Adrenal gland (tissue), 12 donors: ENCODE data around the gene CCDC196. TPM values are rescaled to one million over a fixed set of nuclear protein-coding genes. Genes with fewer than 3 reads are reported as not detected.

Experiments
- DNase-seq, 7 donors: peaks; one replicate each; pipeline ENCODE4 v3.0.0-alpha.2; 2019 to 2020
- H3K27ac ChIP-seq, 5 donors: fragments of 200-600 bp; sonication (generic) in 4 of 5; 1 replicate in 3 of 5; 2 replicates in 2 of 5; pipeline versions ENCODE4 v1.5.1 to v1.8.0; 2016 to 2020; ENCODE audit warnings: mild to moderate bottlenecking in 1 of 5
- H3K27me3 ChIP-seq: fragments of 200-600 bp; 2 replicates; pipeline ENCODE4 v1.8.0; 2021
- H3K36me3 ChIP-seq, 2 donors: fragments of 200-600 bp; replicated peaks in 1 of 2; 1 replicate in 1 of 2; 2 replicates in 1 of 2; pipeline versions ENCODE4 v1.5.1 to v1.8.0; 2018 to 2022
- H3K4me1 ChIP-seq, 2 donors: fragments of 200-600 bp; replicated peaks in 1 of 2; 1 replicate in 1 of 2; 2 replicates in 1 of 2; pipeline versions ENCODE4 v1.5.1 to v1.8.0; 2018 to 2021
- H3K4me3 ChIP-seq, 4 donors: fragments of 200-600 bp; sonication (generic) in 3 of 4; one replicate each; pipeline ENCODE4 v1.5.1; 2016 to 2018
- H3K9me3 ChIP-seq, 3 donors: fragments of 200-600 bp; sonication (generic) in 1 of 3; replicated peaks in 1 of 3; 1 replicate in 2 of 3; 2 replicates in 1 of 3; pipeline versions ENCODE4 v1.5.1 to v1.8.0; 2016 to 2021
- CTCF ChIP-seq, 6 experiments: fragments of 450-650 bp in 4 of 6; fragments of 200-600 bp in 2 of 6; sonication (generic) in 1 of 6; IDR thresholded peaks; 1 replicate in 5 of 6; 2 replicates in 1 of 6; pipeline versions ENCODE4 v1.5.1 to v1.8.0; 2016 to 2021; ENCODE audit warnings: antibody characterized with exemption in 6 of 6, mild to moderate bottlenecking in 2 of 6, moderate library complexity in 1 of 6
- POLR2A ChIP-seq, 2 donors: fragments of 450-650 bp; IDR thresholded peaks; one replicate each; pipeline ENCODE4 v1.6.1; 2017; ENCODE audit warnings: antibody characterized with exemption in 2 of 2, mild to moderate bottlenecking in 2 of 2, moderate library complexity in 1 of 2
- WGBS, 4 donors: extraction: QIAGEN DNeasy Blood & Tissue Kit in 2 of 4; methylation state at CpG; one replicate each; pipeline versions ENCODE4 v1.1.5 to v1.1.7; 2013 to 2017; 5-methylcytosine and 5-hydroxymethylcytosine counted together
- intact Hi-C, 2 donors: fragments of 100-400 bp; cut with DNase I; formaldehyde crosslinking; loops; one replicate each; pipeline versions ENCODE4 v1.14.1 to v1.15.0; 2022 to 2023
- polyA plus RNA-seq, 3 donors: library from polyadenylated mRNA; stranded (reverse); fragments of 200-250 nt in 2 of 3; fragments of 350-450 nt in 1 of 3; fragmentation: Illumina TruSeq in 1 of 3; extraction: RNeasy Lipid Tissue Mini Kit (QIAGEN cat#74804) in 1 of 3; gene quantifications; one replicate each; pipeline ENCODE4 v1.2.3, GENCODE V29; 2013 to 2014
- total RNA-seq, 9 donors: library from RNA; depleted of rRNA in 4 of 9; stranded (reverse); fragments of >200 nt in 4 of 9; fragments of 120-200 nt in 1 of 9; fragmentation: NEBNext Ultra II Directional in 1 of 9; extraction: Animal tissue kit (Norgen Biotek cat#: 25700) in 1 of 9; gene quantifications; one replicate each; pipeline versions ENCODE4 v1.1.0 to v1.2.4, GENCODE V29; 2013 to 2023
- donor health status: healthy with polysubstance abuse.
- donor health status: Bipolar disorder and iron deficiency.
- donor health status: DM: yes; HTN: yes; CAD: no.
- donor health status: DM: no; HTN: no; CAD: no.
- donor health status: DM: no; HTN: no; CAD: no.
- donor health status: DM: yes; HTN: yes; CAD: no.

Gene CCDC196
- total and polyA plus RNA-seq, 12 donors = not detected

DNA sequence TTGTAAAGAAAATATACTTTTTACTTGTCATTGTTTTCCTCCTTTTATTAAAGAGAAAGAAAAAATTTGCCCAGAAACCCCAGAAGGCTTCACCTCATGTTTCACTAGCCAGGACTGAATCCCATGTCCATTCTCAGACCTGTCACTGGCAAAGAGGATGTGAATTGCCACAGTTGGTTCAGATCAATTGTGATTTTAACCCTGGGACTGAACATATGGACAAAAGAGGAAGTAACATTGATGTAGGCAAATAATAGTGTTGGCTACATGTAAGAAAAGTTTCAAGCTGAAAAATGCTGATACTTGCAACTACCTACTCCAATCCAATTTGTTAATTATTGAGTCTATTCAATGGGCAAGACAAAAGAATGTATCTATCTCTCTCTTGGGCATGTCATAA, 8.6 kb upstream of the CCDC196 start:
- Histone ChIP-seq H3K4me1 (peaks cover 0 to 2% of the 10 kb centered on the region in 2 donors), H3K27me3 (no peaks in the 10 kb centered on the region), H3K36me3 (no peaks in the 10 kb centered on the region), H3K4me3 (no peak overlapping the region), H3K9me3 (no peaks in the 10 kb centered on the region), H3K27ac (no peak overlapping the region)
- TF ChIP-seq POLR2A (IDR thresholded peaks at IDR 0.05) (no peak), CTCF (IDR thresholded peaks at IDR 0.05) (no peak)
- intact Hi-C loops = no loop called here
- no peak for DNase-seq

DNA sequence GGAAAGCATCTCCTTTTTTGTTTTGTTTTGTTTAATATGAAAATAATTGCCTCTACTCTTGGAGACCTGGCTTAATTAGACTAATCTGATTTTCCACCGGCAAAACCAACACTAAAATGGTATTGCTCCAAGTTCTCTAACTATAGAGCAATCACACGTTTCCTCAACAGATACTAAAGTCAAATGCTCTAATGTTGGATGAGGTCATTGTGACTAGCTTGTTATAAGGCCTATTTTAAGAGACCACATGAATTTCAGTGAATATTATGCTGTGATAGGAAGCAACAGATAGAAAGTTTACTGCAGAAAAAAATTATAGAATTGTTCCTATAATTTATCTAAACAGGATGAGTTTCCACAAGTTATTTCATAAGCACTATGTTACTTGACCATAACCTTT, 3.3 kb upstream of the CCDC196 start:
- H3K9me3 ChIP-seq = no peaks in the 10 kb centered on the region
- intact Hi-C loops = no loop called here
- H3K4me3 ChIP-seq = no peak overlapping the region
- WGBS, 4 donors = 69 to 80% (median 76%) methylated on average over 2 of the region's 2 CpGs
- TF ChIP-seq POLR2A (IDR thresholded peaks at IDR 0.05) = no peak
- TF ChIP-seq CTCF (IDR thresholded peaks at IDR 0.05) = no peak
- H3K27me3 ChIP-seq = no peaks in the 10 kb centered on the region
- DNase-seq = no peak
- H3K4me1 ChIP-seq = peaks cover 0 to 13% of the 10 kb centered on the region in 2 donors
- H3K36me3 ChIP-seq = no peaks in the 10 kb centered on the region
- H3K27ac ChIP-seq = no peak overlapping the region

GRCh38 chr14:66483322-66483721, 2.8 kb upstream of the CCDC196 start:
- DNase-seq = peak; percentile 14 to 59 (median 35)
- Histone ChIP-seq H3K27me3 (no peaks in the 10 kb centered on the region), H3K36me3 (no peaks in the 10 kb centered on the region), H3K27ac (no peak overlapping the region), H3K4me1 (peaks cover 0 to 13% of the 10 kb centered on the region in 2 donors), H3K4me3 (no peak overlapping the region), H3K9me3 (no peaks in the 10 kb centered on the region)
- WGBS, 4 donors = 16 to 39% (median 29%) methylated on average over 1 of the region's 1 CpG
- intact Hi-C loops = no loop called here
- TF ChIP-seq CTCF (IDR thresholded peaks at IDR 0.05) (no peak), POLR2A (IDR thresholded peaks at IDR 0.05) (no peak)

- Histone ChIP-seq H3K4me1 (peaks cover 0 to 13% of the 10 kb centered on the region in 2 donors), H3K27ac (no peak overlapping the region), H3K36me3 (no peaks in the 10 kb centered on the region), H3K9me3 (no peaks in the 10 kb centered on the region), H3K27me3 (no peaks in the 10 kb centered on the region), H3K4me3 (no peak overlapping the region)
- no peak for DNase-seq
- intact Hi-C loops = no loop called here
- WGBS, 4 donors = 69 to 89% (median 86%) methylated on average over 3 of the region's 3 CpGs
- TF ChIP-seq POLR2A (IDR thresholded peaks at IDR 0.05) (no peak), CTCF (IDR thresholded peaks at IDR 0.05) (no peak)
These were observed 1.1 kb upstream of the CCDC196 start for GRCh38 chr14:66485029-66485428.
